ENCODE data around the gene DNAJC15. TPM values are rescaled to one million over a fixed set of nuclear protein-coding genes. Genes with fewer than 3 reads are reported as not detected.

The DNAJC15 gene
- total RNA-seq, 1 donor from 2014 or later = 17.1 TPM

DNA sequence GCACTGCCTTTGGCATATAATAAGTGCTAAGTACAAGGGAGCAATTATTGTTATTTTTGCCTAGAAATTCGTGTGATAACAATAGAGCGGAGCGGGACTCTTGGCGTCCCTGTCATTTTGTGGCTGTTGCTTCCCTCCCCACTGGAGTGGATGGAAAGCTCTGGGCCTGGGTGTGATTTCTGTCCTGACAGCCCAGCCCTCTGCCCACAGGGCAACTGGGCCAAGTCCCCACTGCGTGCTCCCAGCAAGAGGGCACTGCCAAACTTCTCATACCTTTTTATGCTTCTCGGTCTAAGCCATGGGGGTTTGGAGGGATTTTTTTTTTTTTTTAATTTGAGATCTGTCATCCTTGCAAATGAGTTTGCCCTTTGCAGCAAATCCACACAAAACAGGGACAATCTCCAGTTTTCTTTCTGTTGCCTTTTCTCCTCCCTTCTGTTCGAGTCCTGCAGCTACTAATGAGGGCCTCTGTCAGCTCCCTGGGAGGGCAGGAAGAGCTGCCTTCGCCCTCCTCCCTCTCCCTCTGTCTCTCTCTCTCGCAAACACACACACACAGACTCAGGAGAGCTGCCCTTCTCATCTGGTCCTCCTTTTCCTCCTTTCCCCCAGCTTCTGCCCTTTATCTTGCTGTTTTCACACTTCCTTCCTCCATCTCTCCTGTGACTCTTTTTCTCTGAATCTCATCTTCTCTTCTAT lies 103.9 kb downstream of the DNAJC15 start:
- TF ChIP-seq, protein P1, sequence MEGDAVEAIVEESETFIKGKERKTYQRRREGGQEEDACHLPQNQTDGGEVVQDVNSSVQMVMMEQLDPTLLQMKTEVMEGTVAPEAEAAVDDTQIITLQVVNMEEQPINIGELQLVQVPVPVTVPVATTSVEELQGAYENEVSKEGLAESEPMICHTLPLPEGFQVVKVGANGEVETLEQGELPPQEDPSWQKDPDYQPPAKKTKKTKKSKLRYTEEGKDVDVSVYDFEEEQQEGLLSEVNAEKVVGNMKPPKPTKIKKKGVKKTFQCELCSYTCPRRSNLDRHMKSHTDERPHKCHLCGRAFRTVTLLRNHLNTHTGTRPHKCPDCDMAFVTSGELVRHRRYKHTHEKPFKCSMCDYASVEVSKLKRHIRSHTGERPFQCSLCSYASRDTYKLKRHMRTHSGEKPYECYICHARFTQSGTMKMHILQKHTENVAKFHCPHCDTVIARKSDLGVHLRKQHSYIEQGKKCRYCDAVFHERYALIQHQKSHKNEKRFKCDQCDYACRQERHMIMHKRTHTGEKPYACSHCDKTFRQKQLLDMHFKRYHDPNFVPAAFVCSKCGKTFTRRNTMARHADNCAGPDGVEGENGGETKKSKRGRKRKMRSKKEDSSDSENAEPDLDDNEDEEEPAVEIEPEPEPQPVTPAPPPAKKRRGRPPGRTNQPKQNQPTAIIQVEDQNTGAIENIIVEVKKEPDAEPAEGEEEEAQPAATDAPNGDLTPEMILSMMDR (IDR thresholded peaks at IDR 0.05; ENCODE audit: partially characterized antibody, unreplicated experiment) = no peak
- DNase-seq = no peak
- H3K9me3 Mint-ChIP-seq (ENCODE audit: unreplicated experiment) = peaks cover 1% of the 10 kb centered on the region
- H3K27me3 Mint-ChIP-seq (ENCODE audit: unreplicated experiment) = peaks cover 2% of the 10 kb centered on the region
- peaks cover 31% of the 10 kb centered on the region for H3K4me1 Mint-ChIP-seq (ENCODE audit: low read depth, unreplicated experiment)
- H3K36me3 Mint-ChIP-seq (ENCODE audit: unreplicated experiment) = no peaks in the 10 kb centered on the region
- peak overlapping the region; percentile 55 for H3K4me3 Mint-ChIP-seq (ENCODE audit: unreplicated experiment)
- H3K27ac Mint-ChIP-seq (ENCODE audit: unreplicated experiment) = peak overlapping the region; percentile 67

DNA sequence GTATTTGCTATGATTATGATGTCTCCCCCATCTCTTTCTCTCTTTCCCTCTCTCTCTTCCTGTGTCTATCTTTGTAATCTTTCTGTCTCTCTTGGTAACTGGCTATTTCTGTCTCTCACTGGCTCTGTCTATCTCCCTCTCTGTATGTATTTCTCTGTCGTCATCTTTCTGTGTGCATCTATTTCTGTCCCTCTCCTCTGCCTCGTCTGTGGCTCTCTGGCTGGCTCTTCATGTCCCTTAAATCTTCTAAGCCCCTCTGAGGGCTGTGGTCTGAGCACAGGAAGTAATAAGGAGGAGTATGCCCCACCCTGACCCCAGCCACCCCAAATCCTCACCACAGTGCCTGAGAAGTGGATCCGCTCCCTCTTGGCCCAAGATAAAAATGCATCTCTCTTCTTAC lies 104.4 kb downstream of the DNAJC15 start:
- peaks cover 2% of the 10 kb centered on the region for H3K9me3 Mint-ChIP-seq (ENCODE audit: unreplicated experiment)

DNA sequence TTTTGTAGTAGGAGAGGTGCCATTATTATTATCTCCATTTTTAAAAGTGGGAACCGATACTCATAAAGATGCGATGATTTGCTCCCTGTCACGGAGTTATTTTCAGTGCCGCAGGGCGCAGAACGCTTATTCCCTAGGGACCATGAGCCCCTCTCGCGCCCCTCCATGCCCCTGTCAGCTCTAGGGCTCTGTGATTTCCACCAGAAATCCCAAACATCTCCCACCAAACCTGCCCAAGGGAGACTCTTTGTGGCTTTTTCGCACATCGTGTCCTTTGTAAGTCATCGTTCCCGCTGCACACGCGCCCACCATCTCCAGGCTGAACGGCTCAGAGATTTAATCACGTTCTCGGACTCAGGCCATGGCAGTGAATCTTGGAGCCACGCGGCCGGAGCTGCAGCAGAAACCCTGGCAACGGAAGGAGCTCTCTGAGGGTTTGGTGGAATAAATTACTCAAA lies 105.1 kb downstream of the DNAJC15 start:
- Mint-ChIP-seq H3K9me3 (ENCODE audit: unreplicated experiment) (peaks cover 2% of the 10 kb centered on the region), H3K4me3 (ENCODE audit: unreplicated experiment) (no peak overlapping the region), H3K36me3 (ENCODE audit: unreplicated experiment) (no peaks in the 10 kb centered on the region), H3K4me1 (ENCODE audit: low read depth, unreplicated experiment) (peaks cover 44% of the 10 kb centered on the region), H3K27me3 (ENCODE audit: unreplicated experiment) (peaks cover 5% of the 10 kb centered on the region), H3K27ac (ENCODE audit: unreplicated experiment) (no peak overlapping the region)
- peak; percentile 31 for DNase-seq
- TF ChIP-seq, protein P1 (IDR thresholded peaks at IDR 0.05; ENCODE audit: partially characterized antibody, unreplicated experiment) = no peak

More for the DNA sequence above, 104.4 kb downstream of the DNAJC15 start:
- Mint-ChIP-seq H3K4me1 (ENCODE audit: low read depth, unreplicated experiment) (peaks cover 37% of the 10 kb centered on the region), H3K27ac (ENCODE audit: unreplicated experiment) (peak overlapping the region; percentile 67), H3K4me3 (ENCODE audit: unreplicated experiment) (peak overlapping the region; percentile 55), H3K36me3 (ENCODE audit: unreplicated experiment) (no peaks in the 10 kb centered on the region), H3K27me3 (ENCODE audit: unreplicated experiment) (peaks cover 3% of the 10 kb centered on the region)
- DNase-seq = no peak
- TF ChIP-seq, protein P1 (IDR thresholded peaks at IDR 0.05; ENCODE audit: partially characterized antibody, unreplicated experiment) = no peak

DNA sequence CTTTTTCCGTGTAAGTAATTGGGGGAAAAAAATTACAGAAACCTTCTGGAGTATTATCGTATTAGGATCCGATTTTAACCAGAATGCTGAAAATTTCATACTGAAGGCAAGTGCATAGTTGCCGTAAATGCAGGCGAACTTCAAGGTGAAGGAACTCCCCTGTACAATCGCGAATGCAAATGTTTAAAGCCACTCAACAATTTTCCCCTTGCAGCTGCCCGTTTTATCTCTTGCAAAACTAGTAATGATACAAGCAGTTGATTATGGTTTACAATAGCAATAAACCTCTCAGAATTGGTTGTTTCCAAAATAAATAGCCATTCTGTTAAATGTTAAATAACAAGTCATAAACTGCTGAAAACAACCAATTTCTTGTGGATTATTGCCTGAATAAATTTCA lies 105.7 kb downstream of the DNAJC15 start:
- DNase-seq = no peak
- TF ChIP-seq, protein P1 (IDR thresholded peaks at IDR 0.05; ENCODE audit: partially characterized antibody, unreplicated experiment) = no peak
- H3K9me3 Mint-ChIP-seq (ENCODE audit: unreplicated experiment) = peaks cover 3% of the 10 kb centered on the region
- no peak overlapping the region for H3K27ac Mint-ChIP-seq (ENCODE audit: unreplicated experiment)
- H3K4me1 Mint-ChIP-seq (ENCODE audit: low read depth, unreplicated experiment) = peaks cover 49% of the 10 kb centered on the region
- peaks cover 5% of the 10 kb centered on the region for H3K27me3 Mint-ChIP-seq (ENCODE audit: unreplicated experiment)
- no peaks in the 10 kb centered on the region for H3K36me3 Mint-ChIP-seq (ENCODE audit: unreplicated experiment)
- no peak overlapping the region for H3K4me3 Mint-ChIP-seq (ENCODE audit: unreplicated experiment)

DNA sequence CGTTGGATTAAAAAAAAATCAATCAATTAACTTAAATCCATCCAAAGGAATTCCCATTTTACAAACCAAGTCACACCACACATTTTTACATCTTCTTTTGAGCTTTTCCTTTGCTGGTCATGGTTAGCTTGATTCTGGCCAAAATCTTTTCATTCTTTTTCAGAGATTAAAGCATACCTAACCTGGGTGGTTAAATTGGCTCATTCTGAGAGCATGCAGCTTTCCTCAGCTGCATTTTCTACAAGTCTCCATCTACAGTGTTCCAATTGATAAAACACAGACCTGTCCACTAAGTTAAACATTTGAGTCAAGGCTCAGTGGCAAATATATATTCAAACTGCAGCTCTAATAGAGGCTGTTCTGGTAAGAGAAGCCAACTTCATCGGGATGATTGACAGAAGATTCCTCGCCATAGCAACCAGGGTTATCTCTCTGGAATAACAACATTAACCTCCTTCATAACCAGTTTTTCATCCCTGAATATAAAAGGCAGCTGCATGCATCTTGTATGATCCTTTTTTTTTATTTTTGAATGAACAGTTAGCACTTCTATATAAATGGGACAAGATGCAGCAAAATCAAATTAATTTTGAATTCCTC lies 106.2 kb downstream of the DNAJC15 start:
- H3K4me1 Mint-ChIP-seq (ENCODE audit: low read depth, unreplicated experiment) = peaks cover 54% of the 10 kb centered on the region
- TF ChIP-seq, protein P1 (IDR thresholded peaks at IDR 0.05; ENCODE audit: partially characterized antibody, unreplicated experiment) = no peak

More for the DNA sequence above, 106.2 kb downstream of the DNAJC15 start:
- H3K27me3 Mint-ChIP-seq (ENCODE audit: unreplicated experiment) = peaks cover 5% of the 10 kb centered on the region
- H3K4me3 Mint-ChIP-seq (ENCODE audit: unreplicated experiment) = no peak overlapping the region
- no peaks in the 10 kb centered on the region for H3K36me3 Mint-ChIP-seq (ENCODE audit: unreplicated experiment)
- peaks cover 4% of the 10 kb centered on the region for H3K9me3 Mint-ChIP-seq (ENCODE audit: unreplicated experiment)
- no peak for DNase-seq
- no peak overlapping the region for H3K27ac Mint-ChIP-seq (ENCODE audit: unreplicated experiment)

All from glutamatergic neuron (in vitro differentiated cells).